ENCODE measurements around the gene MMP14.
A peak's percentile ranks its signal among the peaks of the same experiment; 100 is the strongest.
"Not testable (repeated sequence)": the region's sequence is repeated elsewhere in the genome, so short reads cannot be mapped to it uniquely, and the experiment has no call there.

Gene MMP14

GRCh38 chr14:22842211-22843122, 6.1 kb downstream of the MMP14 start:
- no peak for DNase-seq

DNA sequence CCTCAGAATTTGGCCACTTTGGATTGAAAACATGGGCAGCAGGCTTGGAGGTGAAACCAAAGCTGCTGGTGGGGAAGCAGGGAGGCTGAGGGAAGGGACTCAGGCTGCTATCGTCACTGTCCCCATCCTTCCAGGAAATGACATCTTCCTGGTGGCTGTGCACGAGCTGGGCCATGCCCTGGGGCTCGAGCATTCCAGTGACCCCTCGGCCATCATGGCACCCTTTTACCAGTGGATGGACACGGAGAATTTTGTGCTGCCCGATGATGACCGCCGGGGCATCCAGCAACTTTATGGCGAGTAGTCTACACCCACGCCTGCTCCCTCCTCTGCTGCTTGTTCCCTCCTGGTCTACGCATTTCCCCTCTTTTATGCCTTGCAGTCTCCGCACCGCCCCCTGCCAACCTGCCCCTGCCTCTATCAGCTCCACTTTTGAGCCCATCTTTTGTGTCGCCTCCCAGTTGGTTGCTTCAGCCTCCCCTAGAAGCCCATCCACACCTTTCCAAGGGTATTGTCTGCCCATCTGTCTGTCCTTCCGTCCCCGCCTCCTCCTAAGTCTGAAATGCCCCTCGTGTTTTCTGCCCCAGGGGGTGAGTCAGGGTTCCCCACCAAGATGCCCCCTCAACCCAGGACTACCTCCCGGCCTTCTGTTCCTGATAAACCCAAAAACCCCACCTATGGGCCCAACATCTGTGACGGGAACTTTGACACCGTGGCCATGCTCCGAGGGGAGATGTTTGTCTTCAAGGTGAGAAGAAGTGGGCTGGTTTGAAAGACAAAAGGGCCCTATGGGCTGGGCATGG, 6.9 kb downstream of the MMP14 start:
- DNase-seq: no peak

GRCh38 chr14:22844221-22845102, 8.1 kb downstream of the MMP14 start:
- no peak for DNase-seq

DNA sequence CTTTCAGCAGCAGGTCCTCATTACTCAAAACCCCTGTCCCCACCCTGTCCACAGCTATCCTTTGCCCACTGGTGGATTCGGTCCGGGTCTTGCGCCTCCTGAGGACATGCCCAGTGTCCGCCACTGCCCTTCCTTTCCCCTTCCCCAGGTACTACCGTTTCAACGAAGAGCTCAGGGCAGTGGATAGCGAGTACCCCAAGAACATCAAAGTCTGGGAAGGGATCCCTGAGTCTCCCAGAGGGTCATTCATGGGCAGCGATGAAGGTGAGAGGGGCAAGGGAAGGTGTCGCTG, 8.7 kb downstream of the MMP14 start:
- DNase-seq: no peak

- DNase-seq: no peak
These were observed 9.6 kb downstream of the MMP14 start for GRCh38 chr14:22845821-22846625.

DNA sequence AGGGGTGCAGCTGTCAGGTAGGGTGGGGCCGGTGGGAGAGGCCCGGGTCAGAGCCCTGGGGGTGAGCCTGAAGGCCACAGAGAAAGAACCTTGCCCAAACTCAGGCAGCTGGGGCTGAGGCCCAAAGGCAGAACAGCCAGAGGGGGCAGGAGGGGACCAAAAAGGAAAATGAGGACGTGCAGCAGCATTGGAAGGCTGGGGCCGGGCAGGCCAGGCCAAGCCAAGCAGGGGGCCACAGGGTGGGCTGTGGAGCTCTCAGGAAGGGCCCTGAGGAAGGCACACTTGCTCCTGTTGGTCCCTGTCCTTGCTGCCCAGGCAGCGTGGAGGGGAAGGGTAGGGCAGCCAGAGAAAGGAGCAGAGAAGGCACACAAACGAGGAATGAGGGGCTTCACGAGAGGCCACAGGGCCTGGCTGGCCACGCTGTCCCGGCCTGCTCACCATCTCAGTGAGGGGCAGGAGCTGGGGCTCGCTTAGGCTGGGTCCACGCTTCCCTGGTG, 10.5 kb downstream of the MMP14 start:
- no peak for DNase-seq

DNA sequence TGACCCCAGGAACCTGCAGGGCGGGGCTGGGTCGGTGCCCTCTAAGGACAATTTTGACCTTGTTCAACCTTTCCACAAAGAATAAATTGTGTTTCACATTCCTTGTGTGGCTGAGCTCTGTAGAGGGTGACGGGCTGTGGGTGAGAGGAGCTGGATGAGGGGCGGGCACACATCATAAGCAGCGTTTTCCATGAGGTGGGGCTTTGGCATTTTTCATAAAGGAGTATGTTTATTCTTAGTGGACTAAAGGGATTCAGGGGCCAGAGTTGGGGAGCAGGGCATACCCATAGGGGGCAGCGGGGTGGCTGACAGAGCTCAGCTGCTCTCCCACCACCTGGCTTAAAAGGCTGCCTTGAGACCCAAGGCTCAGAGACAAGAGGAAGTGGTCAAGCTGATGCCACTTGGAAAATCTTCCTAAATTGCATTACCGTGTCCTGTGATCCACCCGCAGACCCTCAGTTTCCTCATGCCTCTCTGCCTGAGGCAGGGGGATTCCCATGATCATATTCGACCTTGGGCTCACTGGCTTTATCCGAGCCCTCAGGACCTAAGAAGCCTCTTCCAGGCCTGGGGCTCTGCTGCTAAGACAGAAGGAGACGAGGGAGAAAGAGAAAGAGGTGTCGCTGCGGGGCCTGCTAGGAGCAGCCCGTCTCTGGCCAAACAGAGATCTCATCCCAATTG, 11.4 kb downstream of the MMP14 start:
- peak; percentile 95 for DNase-seq

DNA sequence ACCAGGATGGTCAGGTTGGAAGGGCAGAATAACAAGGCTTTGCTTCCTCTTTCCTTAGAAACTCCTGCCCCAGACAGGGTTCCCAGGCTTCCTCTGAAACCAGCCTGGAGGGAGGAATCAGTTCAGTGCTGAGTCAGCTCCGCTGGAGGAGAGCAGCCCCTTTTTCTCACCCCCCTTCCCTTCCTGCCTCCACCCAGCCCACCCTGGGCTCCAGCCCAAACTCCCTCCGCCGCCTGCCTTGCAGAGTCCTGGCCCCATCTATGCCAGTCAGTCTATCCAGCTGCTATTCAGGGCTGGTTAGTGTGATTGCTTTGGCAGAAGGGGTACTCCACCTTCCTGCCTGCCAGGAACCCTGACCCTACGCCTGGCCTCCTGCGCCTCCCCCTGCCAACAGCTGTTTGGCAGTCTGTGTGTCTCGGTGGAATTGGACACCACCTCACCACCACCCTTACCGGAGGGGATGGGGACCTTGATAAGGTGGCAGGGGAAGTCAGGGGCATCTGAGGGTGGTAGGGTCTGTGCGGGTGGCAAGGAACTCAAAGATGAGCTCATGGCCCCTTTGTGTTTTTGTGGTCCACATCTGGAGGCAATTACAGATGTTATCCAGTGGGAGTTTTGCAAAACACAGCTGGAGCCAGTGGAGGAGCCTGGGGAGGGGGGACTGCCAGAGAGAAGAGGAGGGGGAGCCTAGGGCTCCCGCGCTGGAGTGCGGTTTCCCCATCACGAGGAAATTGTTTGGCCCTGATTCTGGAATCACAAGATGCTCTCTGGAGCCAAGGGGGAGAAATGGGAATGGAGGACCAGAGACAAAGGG, 12.2 kb downstream of the MMP14 start:
- peak; percentile 84 for DNase-seq

GRCh38 chr14:22849212-22849819, 12.9 kb downstream of the MMP14 start:
- no peak for DNase-seq

GRCh38 chr14:22850944-22851764, 14.8 kb downstream of the MMP14 start:
- DNase-seq: peak; percentile 95

GRCh38 chr14:22852178-22852577, 15.8 kb downstream of the MMP14 start:
- not testable (repeated sequence) for DNase-seq

GRCh38 chr14:22852599-22852939, 16.2 kb downstream of the MMP14 start:
- no peak for DNase-seq

- DNase-seq: peak; percentile 91
These were observed 16.8 kb downstream of the MMP14 start for GRCh38 chr14:22852940-22853767.

DNA sequence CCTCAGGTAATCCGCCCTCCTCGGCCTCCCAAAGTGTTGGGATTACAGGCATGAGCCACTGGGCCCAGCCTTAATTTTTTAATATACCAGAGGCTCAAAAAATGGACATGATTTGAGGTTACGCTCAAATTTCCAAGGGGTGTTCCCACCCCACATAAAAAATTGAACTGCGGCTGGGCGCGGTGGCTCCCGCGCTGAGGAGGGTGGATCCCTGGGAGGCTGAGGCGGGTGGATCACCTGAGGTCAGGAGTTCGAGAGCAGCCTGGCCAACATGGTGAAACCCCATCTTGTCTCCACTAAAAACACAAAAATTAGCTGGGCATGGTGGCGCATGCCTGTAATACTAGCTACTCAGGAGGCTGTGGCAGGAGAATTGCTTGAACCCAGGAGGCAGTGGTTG, 17.9 kb downstream of the MMP14 start:
- DNase-seq: not testable (repeated sequence)

GRCh38 chr14:22854963-22855724, 18.8 kb downstream of the MMP14 start:
- no peak for DNase-seq

DNA sequence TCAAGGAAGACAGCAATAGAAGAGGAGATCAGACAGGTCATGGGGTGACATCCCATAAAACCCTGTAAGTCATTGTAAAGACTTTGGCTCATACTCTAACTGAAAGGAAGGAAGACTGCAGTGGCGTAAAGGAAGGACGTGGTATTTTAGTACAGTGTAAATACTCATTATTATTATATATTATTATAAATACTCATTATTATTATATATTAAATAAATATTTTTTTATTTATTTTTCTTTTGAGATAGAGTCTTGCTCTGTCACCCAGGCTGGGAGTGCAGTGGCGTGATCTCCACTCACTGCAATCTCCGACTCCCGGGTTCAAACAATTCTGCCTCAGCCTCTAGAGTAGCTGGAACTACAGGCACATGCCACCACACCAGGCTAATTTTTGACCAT, 20.0 kb downstream of the MMP14 start:
- no peak for DNase-seq

- DNase-seq: not testable (repeated sequence)
These were observed 24.0 kb downstream of the MMP14 start for GRCh38 chr14:22860377-22860776.

- no peak for DNase-seq
These were observed 25.3 kb downstream of the MMP14 start for GRCh38 chr14:22861651-22862050.

Measured in suppressor macrophage treated with lipopolysaccharide for 4 hours (primary cell).